GM12878 (cell line): ENCODE measurements around the gene CD300A. TPM values are rescaled to one million over a fixed set of nuclear protein-coding genes. Genes with fewer than 3 reads are reported as not detected.

Experiments used
- ATAC-seq: fragments of 200-7000 bp; cut with Tn5 transposase; 3 replicates; pipeline ENCODE4 v1.9.1; 2020; ENCODE audit warnings: mild to moderate bottlenecking, moderate library complexity
- BruUV-seq: library from RNA; stranded (reverse); fragments of 400-500 nt; replicated peaks from 2 replicates; lab custom pipeline; 2021; lab: Mats Ljungman, UMichigan
- CTCF ChIA-PET: fragments of 300-600 bp; sonication (Branson Sonifier 250); formaldehyde crosslinking; extraction: SDS; loops from one replicate; lab custom pipeline; 2021; ENCODE audit warnings: inconsistent platforms; lab: Yijun Ruan, JAX
- POLR2A ChIA-PET: fragments of 350-600 bp; formaldehyde crosslinking; extraction: SDS; loops from one replicate; lab custom pipeline; 2021; ENCODE audit warnings: inconsistent platforms; lab: Charles Lee
- RAD21 ChIA-PET: fragments of 300-600 bp; sonication (Branson Sonifier 250); formaldehyde crosslinking; loops from one replicate; lab custom pipeline; 2023; ENCODE audit warnings: antibody characterized with exemption; ENCODE audit not compliant: unreplicated experiment; lab: Charles Lee
- SMC1A ChIA-PET: fragments of 300-600 bp; sonication (Branson Sonifier 250); formaldehyde crosslinking; loops from one replicate; lab custom pipeline; 2023; ENCODE audit not compliant: unreplicated experiment, uncharacterized antibody; lab: Charles Lee
- DNase-seq: peaks from one replicate; pipeline ENCODE4 v3.0.0-alpha.2; 2011; ENCODE audit warnings: low read depth, low spot score
- FAIRE-seq: peaks from 3 replicates; lab custom pipeline; 2011; peaks lifted over from hg19 to GRCh38; lab: Jason Lieb, UNC
- H2AFZ ChIP-seq: 2 replicates; pipeline ENCODE4 v1.6.0; 2011; ENCODE audit warnings: low read depth, low read length, control low read depth; ENCODE audit not compliant: control insufficient read depth
- H3K27ac ChIP-seq: 2 replicates; pipeline ENCODE4 v1.5.1; 2011; ENCODE audit warnings: control low read depth; ENCODE audit not compliant: control insufficient read depth, insufficient read depth
- H3K27me3 ChIP-seq, 2 experiments: replicated peaks in 1 of 2; 2 replicates each; pipeline versions ENCODE4 v1.6.0 to v1.6.1; 2011; ENCODE audit warnings: low read length in 1 of 2; ENCODE audit not compliant: control insufficient read depth in 2 of 2, insufficient read depth in 2 of 2
- H3K36me3 ChIP-seq, 2 experiments: 2 replicates each; pipeline ENCODE4 v1.5.1; 2011; ENCODE audit warnings: low read length in 1 of 2; ENCODE audit not compliant: control insufficient read depth in 2 of 2, insufficient read depth in 2 of 2
- H3K4me1 ChIP-seq: 2 replicates; pipeline ENCODE4 v1.6.1; 2011; ENCODE audit warnings: mild to moderate bottlenecking, low read length, moderate library complexity, mixed read lengths; ENCODE audit not compliant: control insufficient read depth, insufficient read depth
- H3K4me2 ChIP-seq: 2 replicates; pipeline ENCODE4 v1.6.0; 2011; ENCODE audit warnings: control low read depth; ENCODE audit not compliant: control insufficient read depth, insufficient read depth
- H3K4me3 ChIP-seq: fragments of 200-600 bp; sonication (generic); 2 replicates; pipeline ENCODE4 v1.5.1; 2016
- H3K79me2 ChIP-seq: 2 replicates; pipeline ENCODE4 v1.6.0; 2011; ENCODE audit warnings: low read length; ENCODE audit not compliant: control insufficient read depth, insufficient read depth
- H3K9ac ChIP-seq: 2 replicates; pipeline ENCODE4 v1.8.0; 2011; ENCODE audit warnings: low read length, control low read depth, mixed read lengths; ENCODE audit not compliant: control insufficient read depth, insufficient read depth
- H3K9me3 ChIP-seq: replicated peaks from 3 replicates; pipeline ENCODE4 v1.5.1; 2011; ENCODE audit warnings: mild to moderate bottlenecking, low read length; ENCODE audit not compliant: control insufficient read depth, insufficient read depth
- H4K20me1 ChIP-seq: 2 replicates; pipeline ENCODE4 v1.6.0; 2011; ENCODE audit not compliant: control insufficient read depth, insufficient read depth
- BCL3 ChIP-seq: IDR thresholded peaks from 2 replicates; pipeline ENCODE4 v1.6.1; 2011; ENCODE audit warnings: borderline replicate concordance, low read depth, mild to moderate bottlenecking, moderate library complexity, low read length; ENCODE audit not compliant: insufficient read depth, poor library complexity, severe bottlenecking
- CHD2 ChIP-seq: IDR thresholded peaks from 2 replicates; pipeline ENCODE4 v1.6.1; 2011; ENCODE audit warnings: low read depth, low read length, improper control_type of control experiment, borderline replicate concordance
- IRF4 ChIP-seq: IDR thresholded peaks from 2 replicates; pipeline ENCODE4 v1.6.1; 2011; ENCODE audit warnings: low read depth, low read length
- IRF5 ChIP-seq: fragments of 450-650 bp; IDR thresholded peaks from 2 replicates; pipeline ENCODE4 v1.6.1; 2017; ENCODE audit warnings: borderline replicate concordance
- NR2C2 ChIP-seq: IDR thresholded peaks from 2 replicates; pipeline ENCODE4 v1.6.1; 2011; ENCODE audit warnings: borderline replicate concordance, low read depth; ENCODE audit not compliant: control insufficient read depth, insufficient read length
- RAD51 ChIP-seq: fragments of 450-650 bp; IDR thresholded peaks from 2 replicates; pipeline ENCODE4 v1.6.1; 2016; ENCODE audit warnings: moderate library complexity, mild to moderate bottlenecking, inconsistent platforms
- RB1 ChIP-seq: fragments of 450-650 bp; formaldehyde crosslinking; IDR thresholded peaks from 2 replicates; pipeline ENCODE4 v1.6.1; 2017; ENCODE audit warnings: mild to moderate bottlenecking, borderline replicate concordance
- RFX5 ChIP-seq: IDR thresholded peaks from 2 replicates; pipeline ENCODE4 v1.6.1; 2011; ENCODE audit warnings: low read depth, low read length, improper control_type of control experiment
- ZNF384 ChIP-seq: IDR thresholded peaks from 2 replicates; pipeline ENCODE4 v1.6.1; 2012; ENCODE audit warnings: low read depth, mild to moderate bottlenecking, low read length, improper control_type of control experiment, borderline replicate concordance
- ZNF687 ChIP-seq: fragments of 450-650 bp; IDR thresholded peaks from 2 replicates; pipeline ENCODE4 v1.6.1; 2017; ENCODE audit warnings: mild to moderate bottlenecking, moderate library complexity
- WGBS: methylation state at CpG from one replicate; pipeline ENCODE4 v1.1.6; 2016; ENCODE audit warnings: low lambda C conversion rate; ENCODE audit not compliant: insufficient replicate concordance, insufficient coverage; ENCODE audit errors: missing lambda C conversion rate; 5-methylcytosine and 5-hydroxymethylcytosine counted together
- in situ Hi-C: fragments of 300-500 bp; cut with MboI; formaldehyde crosslinking; loops from 9 replicates; pipeline ENCODE4 v1.14.3; 2018; ENCODE audit warnings: mixed read lengths
- intact Hi-C: fragments of 100-400 bp; cut with micrococcal nuclease; formaldehyde crosslinking; loops from one replicate; pipeline ENCODE4 v1.14.2; 2022; ENCODE audit not compliant: unreplicated experiment
- polyA plus RNA-seq, 11 experiments: library from polyadenylated mRNA; depleted of rRNA in 4 of 11; unstranded in 6 of 11; stranded (reverse) in 5 of 11; fragments of >200 nt; fragmentation: Nextera tagmentation in 4 of 11; fragmentation: Illumina TruSeq in 1 of 11; extraction: Ambion mirVana in 4 of 11; extraction: Trizol in 1 of 11; gene quantifications; 1 replicate in 1 of 11; 2 replicates in 10 of 11; pipeline versions ENCODE4 v1.2.1 to v1.2.3, GENCODE V29; 2011 to 2016; ENCODE audit warnings: inconsistent platforms in 2 of 11, missing spikeins in 2 of 11, low read depth in 1 of 11
- total RNA-seq, 4 experiments: library from RNA; depleted of rRNA in 3 of 4; stranded (reverse); fragments of >200 nt in 3 of 4; fragmentation: Illumina TruSeq in 1 of 4; extraction: Trizol in 1 of 4; gene quantifications; 2 replicates each; pipeline versions ENCODE4 v1.2.1 to v1.2.3, GENCODE V29; 2013 to 2021

The CD300A gene
- total and polyA plus RNA-seq, 10 of the 15 experiments (the other 5 are each of a cell fraction or from before 2014, with no cell fraction given) = 10.6 to 128 (median 36.1) TPM

- peak; percentile 60 for TF ChIP-seq BCL3
- peak; percentile 99 for TF ChIP-seq RAD51
- no peak for TF ChIP-seq NR2C2
- no peak for TF ChIP-seq IRF4
Observed at GRCh38 chr17:74514632-74515334, 48.3 kb downstream of the CD300A start (continued).

GRCh38 chr17:74515941-74516340 is 49.5 kb downstream of the CD300A start:
- BruUV-seq = no TSS peak
- no peaks in the 10 kb centered on the region for H4K20me1 ChIP-seq
- peaks cover 10% of the 10 kb centered on the region for H3K9me3 ChIP-seq
- no peaks in the 10 kb centered on the region for H3K27me3 ChIP-seq
- H2AFZ ChIP-seq = no peak overlapping the region
- H3K4me2 ChIP-seq = no peak overlapping the region
- CTCF ChIA-PET = interaction anchor here (0.6 to 1.2 kb wide), 2 partner anchors 16 to 872 kb away, joined by 3 read pairs; no protein-coding TSS in a partner anchor
- POLR2A ChIA-PET = interaction anchor here (0.7 to 1.1 kb wide), 3 partner anchors 12 to 146 kb away, joined by 3 to 5 read pairs (median 3); no protein-coding TSS in a partner anchor
- no peaks in the 10 kb centered on the region for H3K36me3 ChIP-seq
- no peak for FAIRE-seq
- no peak overlapping the region for H3K4me3 ChIP-seq
- TF ChIP-seq CHD2 = no peak
- no peak for TF ChIP-seq RFX5
- TF ChIP-seq ZNF384 = no peak
- no peak for TF ChIP-seq ZNF687
- no peak for TF ChIP-seq RB1
- TF ChIP-seq IRF5 = no peak
- TF ChIP-seq, all 136 proteins: peak for 0
- WGBS = 33% methylated on average over 4 of the region's 4 CpGs
- H3K79me2 ChIP-seq = no peaks in the 10 kb centered on the region
- intact Hi-C loops (no loop called here), in situ Hi-C loops (loop anchor here (10.0 kb wide), 1 partner anchor 59 kb away; no protein-coding TSS in a partner anchor)
- ChIA-PET RAD21 (interaction anchor here (1.3 kb wide), 1 partner anchor 11 kb away, joined by 3 read pairs; no protein-coding TSS in a partner anchor), SMC1A (interaction anchor here (0.8 to 1.1 kb wide), 2 partner anchors 13 to 96 kb away, joined by 3 read pairs; no protein-coding TSS in a partner anchor)
- no peak overlapping the region for H3K9ac ChIP-seq
- no peak overlapping the region for H3K27ac ChIP-seq
- ATAC-seq (no peak), DNase-seq (no peak)
- peaks cover 14% of the 10 kb centered on the region; the same call in 1 of the 2 replicates for H3K4me1 ChIP-seq
